Gastroesophageal sphincter (tissue), 3 donors: ENCODE data around the gene HSPE1.

ENCODE experiments used
- CTCF ChIP-seq, 4 experiments: fragments of 200-600 bp in 2 of 4; fragments of 450-650 bp in 2 of 4; sonication (generic) in 1 of 4; IDR thresholded peaks; one replicate each; pipeline ENCODE4 v1.5.1; 2017 to 2019; ENCODE audit warnings: antibody characterized with exemption in 4 of 4, mild to moderate bottlenecking in 2 of 4, moderate library complexity in 2 of 4
- POLR2A ChIP-seq, 2 donors: fragments of 450-650 bp; IDR thresholded peaks; one replicate each; pipeline ENCODE4 v1.6.1; 2017; ENCODE audit warnings: antibody characterized with exemption in 2 of 2, mild to moderate bottlenecking in 2 of 2, moderate library complexity in 1 of 2
- POLR2AphosphoS5 ChIP-seq: sonication (generic); formaldehyde crosslinking; IDR thresholded peaks from one replicate; pipeline ENCODE4 v1.6.1; 2017; ENCODE audit warnings: antibody characterized with exemption

GRCh38 chr2:197504512-197504911 is 4.3 kb downstream of the HSPE1 start:
- TF ChIP-seq CTCF (IDR thresholded peaks at IDR 0.05) (no peak), POLR2A (IDR thresholded peaks at IDR 0.05) (no peak), POLR2AphosphoS5 (no peak)
